B cell (primary cell): ENCODE data around the gene ARHGEF17. TPM values are rescaled to one million over a fixed set of nuclear protein-coding genes. Genes with fewer than 3 reads are reported as not detected.

Experiments used
- ATAC-seq: fragments of 200-7000 bp; cut with Tn5 transposase; one replicate; pipeline ENCODE4 v1.10.0; 2021; ENCODE audit warnings: low read depth, mild to moderate bottlenecking, moderate number of reproducible peaks, moderate library complexity
- CTCF ChIA-PET: fragments of 350-600 bp; sonication (Branson Sonifier 250); formaldehyde crosslinking; loops from one replicate; lab custom pipeline; 2021; ENCODE audit warnings: antibody characterized with exemption, inconsistent platforms; lab: Charles Lee
- POLR2A ChIA-PET: fragments of 350-600 bp; sonication (Branson Sonifier 250); formaldehyde crosslinking; loops from one replicate; lab custom pipeline; 2021; ENCODE audit warnings: antibody characterized with exemption; lab: Charles Lee
- DNase-seq: peaks from one replicate; pipeline ENCODE4 v3.0.0; 2013
- H2AFZ ChIP-seq: 2 replicates; pipeline ENCODE4 v1.6.1; 2012; ENCODE audit warnings: mild to moderate bottlenecking, low read depth, low read length; ENCODE audit not compliant: insufficient read depth, poor library complexity, severe bottlenecking
- H3K27ac ChIP-seq, 2 donors: 1 replicate in 1 of 2; 2 replicates in 1 of 2; pipeline ENCODE4 v1.5.1; 2012 to 2013; ENCODE audit warnings: low read length in 2 of 2, mild to moderate bottlenecking in 2 of 2, moderate library complexity in 1 of 2
- H3K27me3 ChIP-seq, 4 experiments: fragments of 200-600 bp in 1 of 4; sonication (generic) in 1 of 4; replicated peaks in 1 of 4; 1 replicate in 2 of 4; 2 replicates in 2 of 4; pipeline versions ENCODE4 v1.6.1 to v1.7.0; 2013 to 2016; ENCODE audit warnings: low read length in 3 of 4, mild to moderate bottlenecking in 2 of 4, mixed read lengths in 1 of 4, moderate library complexity in 1 of 4; ENCODE audit not compliant: insufficient read depth in 4 of 4, control insufficient read depth in 3 of 4; ENCODE audit errors: control extremely low read depth in 1 of 4
- H3K36me3 ChIP-seq, 2 experiments: replicated peaks in 1 of 2; 1 replicate in 1 of 2; 2 replicates in 1 of 2; pipeline versions ENCODE4 v1.6.1 to v1.7.1; 2013; ENCODE audit warnings: low read length in 1 of 2; ENCODE audit not compliant: insufficient read depth in 2 of 2, control insufficient read depth in 1 of 2; ENCODE audit errors: control extremely low read depth in 1 of 2, extremely low read depth in 1 of 2
- H3K4me1 ChIP-seq, 2 donors: fragments of 200-600 bp in 1 of 2; sonication (generic) in 1 of 2; 1 replicate in 1 of 2; 2 replicates in 1 of 2; pipeline versions ENCODE4 v1.5.1 to v1.6.1; 2013 to 2017; ENCODE audit warnings: low read length in 2 of 2; ENCODE audit not compliant: control insufficient read depth in 2 of 2, insufficient read depth in 2 of 2
- H3K4me2 ChIP-seq: replicated peaks from 2 replicates; pipeline ENCODE3; 2012; ENCODE audit warnings: mild to moderate bottlenecking, low read depth, low read length; ENCODE audit not compliant: poor library complexity, severe bottlenecking
- H3K4me3 ChIP-seq, 5 experiments: fragments of 200-600 bp in 1 of 5; sonication (generic) in 1 of 5; 1 replicate in 3 of 5; 2 replicates in 2 of 5; pipeline versions ENCODE4 v1.5.1 to v1.7.0; 2011 to 2016; ENCODE audit warnings: low read length in 4 of 5, mild to moderate bottlenecking in 4 of 5, low read depth in 2 of 5, control low read depth in 1 of 5, moderate library complexity in 1 of 5; ENCODE audit not compliant: insufficient read depth in 1 of 5; ENCODE audit errors: control extremely low read depth in 1 of 5, extremely low read depth in 1 of 5
- H3K79me2 ChIP-seq: fragments of 200-600 bp; sonication (generic); one replicate; pipeline ENCODE4 v1.6.0; 2016; ENCODE audit warnings: low read length; ENCODE audit not compliant: control insufficient read depth, insufficient read depth
- H3K9ac ChIP-seq: fragments of 200-600 bp; sonication (generic); 2 replicates; pipeline ENCODE4 v1.6.1; 2017; ENCODE audit warnings: mild to moderate bottlenecking, low read length, moderate library complexity
- H3K9me3 ChIP-seq, 3 donors: one replicate each; pipeline versions ENCODE4 v1.6.1 to v1.7.1; 2013; ENCODE audit warnings: low read length in 2 of 3; ENCODE audit not compliant: control insufficient read depth in 2 of 3, insufficient read depth in 1 of 3; ENCODE audit errors: control extremely low read depth in 1 of 3
- H4K20me1 ChIP-seq: 2 replicates; pipeline ENCODE4 v1.6.0; 2012; ENCODE audit warnings: mild to moderate bottlenecking, low read length; ENCODE audit not compliant: insufficient read depth, control insufficient read depth, poor library complexity, severe bottlenecking
- H3K27ac Mint-ChIP-seq: one replicate; pipeline ENCODE4 v1.8.0; 2021; ENCODE audit warnings: mixed read lengths
- H3K27me3 Mint-ChIP-seq: one replicate; pipeline ENCODE4 v1.8.0; 2021; ENCODE audit warnings: mixed read lengths
- H3K4me1 Mint-ChIP-seq: one replicate; pipeline ENCODE4 v1.8.0; 2021; ENCODE audit warnings: mixed read lengths
- H3K4me3 Mint-ChIP-seq: one replicate; pipeline ENCODE4 v1.8.0; 2021; ENCODE audit warnings: mixed read lengths
- H3K9me3 Mint-ChIP-seq: one replicate; pipeline ENCODE4 v1.8.0; 2022; ENCODE audit warnings: mixed read lengths; ENCODE audit not compliant: insufficient read depth
- EZH2 ChIP-seq: IDR thresholded peaks from 2 replicates; pipeline ENCODE4 v1.6.1; 2012; ENCODE audit warnings: borderline replicate concordance, low read depth, mild to moderate bottlenecking, moderate library complexity, low read length; ENCODE audit not compliant: insufficient read depth, poor library complexity, severe bottlenecking
- WGBS: methylation state at CpG from one replicate; pipeline ENCODE4 v1.1.5; 2013; ENCODE audit warnings: missing lambda C conversion rate; ENCODE audit not compliant: insufficient coverage; 5-methylcytosine and 5-hydroxymethylcytosine counted together
- intact Hi-C: fragments of 100-400 bp; cut with micrococcal nuclease; formaldehyde crosslinking; loops from one replicate; pipeline ENCODE4 v1.10.0; 2022
- polyA plus RNA-seq: library from polyadenylated mRNA; depleted of rRNA; stranded (reverse); fragments of >200 nt; gene quantifications from 2 replicates; pipeline ENCODE4 v1.2.3, GENCODE V29; 2012
- total RNA-seq, 2 donors: library from RNA; stranded (reverse); fragments of 120-200 nt in 1 of 2; gene quantifications; 1 replicate in 1 of 2; 2 replicates in 1 of 2; pipeline versions ENCODE4 v1.2.3 to v1.2.4, GENCODE V29; 2013 to 2022
- TF ChIP-seq, protein P1 (sequence below): fragments of 200-600 bp; IDR thresholded peaks from one replicate; pipeline ENCODE4 v1.8.0; 2022; ENCODE audit warnings: antibody characterized with exemption, mild to moderate bottlenecking

ARHGEF17 gene
- total and polyA plus RNA-seq, 2 donors (not counting 1 experiment from before 2014, with no cell fraction given), result 0.05 TPM; not detected in 1

DNA sequence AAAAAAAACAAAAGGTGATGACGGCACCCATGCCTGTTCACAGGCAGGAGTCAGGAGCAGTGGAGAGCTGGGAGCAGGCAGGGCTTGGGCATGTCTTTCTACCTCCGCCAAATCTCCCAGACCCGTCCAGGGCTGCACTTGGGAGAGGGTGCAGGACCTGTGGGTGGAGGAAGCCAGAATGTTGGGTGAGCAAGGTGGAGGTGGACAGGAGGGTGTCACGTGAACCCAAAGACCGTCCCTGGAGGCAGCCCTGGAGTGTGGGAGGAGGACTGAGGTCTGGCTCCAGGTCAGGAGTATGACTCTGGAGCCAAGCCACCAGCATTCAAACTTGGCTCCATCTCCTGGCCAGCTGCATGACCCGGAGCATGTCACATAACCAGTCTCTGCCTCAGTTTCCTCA lies 41.6 kb downstream of the ARHGEF17 start:
- ATAC-seq, result no peak
- WGBS, result 85% methylated on average over 5 of the region's 6 CpGs
- Histone ChIP-seq H3K27me3 (no peaks in the 10 kb centered on the region), H3K36me3 (no peaks in the 10 kb centered on the region), H3K4me1 (peaks cover 0 to 4% of the 10 kb centered on the region in 2 donors), H3K79me2 (no peaks in the 10 kb centered on the region), H3K4me2 (no peak overlapping the region), H3K27ac (no peak overlapping the region), H2AFZ (no peak overlapping the region), H3K9ac (no peak overlapping the region), H4K20me1 (no peaks in the 10 kb centered on the region), H3K9me3 (no peaks in the 10 kb centered on the region), H3K4me3 (no peak overlapping the region)
- no peak overlapping the region for H3K27ac Mint-ChIP-seq
- H3K27me3 Mint-ChIP-seq, result peaks cover 5% of the 10 kb centered on the region
- no peak for TF ChIP-seq EZH2
- TF ChIP-seq, protein P1, sequence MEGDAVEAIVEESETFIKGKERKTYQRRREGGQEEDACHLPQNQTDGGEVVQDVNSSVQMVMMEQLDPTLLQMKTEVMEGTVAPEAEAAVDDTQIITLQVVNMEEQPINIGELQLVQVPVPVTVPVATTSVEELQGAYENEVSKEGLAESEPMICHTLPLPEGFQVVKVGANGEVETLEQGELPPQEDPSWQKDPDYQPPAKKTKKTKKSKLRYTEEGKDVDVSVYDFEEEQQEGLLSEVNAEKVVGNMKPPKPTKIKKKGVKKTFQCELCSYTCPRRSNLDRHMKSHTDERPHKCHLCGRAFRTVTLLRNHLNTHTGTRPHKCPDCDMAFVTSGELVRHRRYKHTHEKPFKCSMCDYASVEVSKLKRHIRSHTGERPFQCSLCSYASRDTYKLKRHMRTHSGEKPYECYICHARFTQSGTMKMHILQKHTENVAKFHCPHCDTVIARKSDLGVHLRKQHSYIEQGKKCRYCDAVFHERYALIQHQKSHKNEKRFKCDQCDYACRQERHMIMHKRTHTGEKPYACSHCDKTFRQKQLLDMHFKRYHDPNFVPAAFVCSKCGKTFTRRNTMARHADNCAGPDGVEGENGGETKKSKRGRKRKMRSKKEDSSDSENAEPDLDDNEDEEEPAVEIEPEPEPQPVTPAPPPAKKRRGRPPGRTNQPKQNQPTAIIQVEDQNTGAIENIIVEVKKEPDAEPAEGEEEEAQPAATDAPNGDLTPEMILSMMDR, result no peak
- no peaks in the 10 kb centered on the region for H3K9me3 Mint-ChIP-seq
- no peak overlapping the region for H3K4me3 Mint-ChIP-seq
- POLR2A ChIA-PET, result interaction anchor here (0.5 to 0.6 kb wide), 2 partner anchors 14 to 28 kb away, joined by 4 read pairs; no protein-coding TSS in a partner anchor
- peaks cover 11% of the 10 kb centered on the region for H3K4me1 Mint-ChIP-seq
- intact Hi-C loops, result no loop called here
- DNase-seq, result no peak
- CTCF ChIA-PET, result interaction anchor here (0.8 to 9.3 kb wide), 13 partner anchors 8 to 312 kb away, joined by 3 to 352 read pairs (median 6); partner anchors contain the start of gene RELT

DNA sequence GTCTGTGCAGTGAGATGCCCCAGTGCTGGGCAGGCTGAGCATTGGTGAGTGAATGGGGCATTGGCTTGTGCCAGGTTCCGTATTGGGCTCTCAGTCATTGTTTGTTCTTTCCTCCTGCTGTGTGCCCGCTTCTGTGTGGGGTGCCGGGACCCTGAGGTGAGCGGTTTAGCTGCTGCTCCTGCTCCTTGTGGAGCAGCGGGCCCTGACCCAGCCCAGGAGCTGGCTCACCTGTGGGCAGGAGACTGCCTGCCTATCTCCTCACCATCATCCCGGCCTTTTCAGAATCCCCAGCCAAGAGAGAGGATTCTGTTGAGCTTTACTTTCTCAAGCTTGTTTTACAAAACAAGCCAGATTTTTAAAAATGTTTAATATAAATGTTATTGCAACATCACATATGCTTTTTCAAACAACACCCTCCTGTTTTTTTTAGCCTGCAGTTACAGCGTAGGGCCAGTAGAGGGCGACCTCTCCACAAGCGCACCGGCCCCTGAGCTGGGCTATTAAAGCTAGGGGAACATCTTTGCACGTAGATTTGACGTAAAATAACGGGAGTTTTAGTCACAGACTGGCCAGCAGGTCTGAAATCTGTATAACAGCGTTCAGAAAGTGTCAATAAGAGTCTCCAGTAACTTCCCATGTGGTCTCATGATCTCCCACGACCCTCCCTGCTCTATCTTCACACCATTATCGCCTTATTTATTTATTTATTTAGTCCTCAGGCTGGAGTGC lies 43.0 kb downstream of the ARHGEF17 start:
- Histone ChIP-seq H4K20me1 (no peaks in the 10 kb centered on the region), H2AFZ (peak overlapping the region; percentile 71), H3K27me3 (no peaks in the 10 kb centered on the region), H3K9ac (no peak overlapping the region), H3K79me2 (no peaks in the 10 kb centered on the region), H3K27ac (peak overlapping the region in 1 of 2 donors; percentile 46), H3K4me3 (no peak overlapping the region), H3K4me1 (peaks cover 0 to 4% of the 10 kb centered on the region in 2 donors), H3K9me3 (no peaks in the 10 kb centered on the region), H3K36me3 (no peaks in the 10 kb centered on the region), H3K4me2 (no peak overlapping the region)
- Mint-ChIP-seq H3K4me3 (no peak overlapping the region), H3K9me3 (no peaks in the 10 kb centered on the region), H3K4me1 (peaks cover 11% of the 10 kb centered on the region), H3K27me3 (peaks cover 5% of the 10 kb centered on the region), H3K27ac (peak overlapping the region; percentile 41)
- ATAC-seq (peak; percentile 96), DNase-seq (peak; percentile 85)
- POLR2A ChIA-PET, result interaction anchor here (1.0 to 1.3 kb wide), 2 partner anchors 34 to 42 kb away, joined by 3 to 11 read pairs; no protein-coding TSS in a partner anchor
- 40% methylated on average over 15 of the region's 16 CpGs for WGBS
- intact Hi-C loops, result loop anchor here (1.0 kb wide), 3 partner anchors 25 to 310 kb away; partner anchors contain the start of gene RELT
- TF ChIP-seq, protein P1, result peak; percentile 97
- no peak for TF ChIP-seq EZH2
- CTCF ChIA-PET, result interaction anchor here (0.6 to 9.3 kb wide), 45 partner anchors 9 to 314 kb away, joined by 3 to 352 read pairs (median 4); partner anchors contain the start of genes FAM168A and RELT
